ENCODE data around the gene KANK3.
A peak's percentile ranks its signal among the peaks of the same experiment; 100 is the strongest.
"Not testable (repeated sequence)": the region's sequence is repeated elsewhere in the genome, so short reads cannot be mapped to it uniquely, and the experiment has no call there.

KANK3 gene

DNA sequence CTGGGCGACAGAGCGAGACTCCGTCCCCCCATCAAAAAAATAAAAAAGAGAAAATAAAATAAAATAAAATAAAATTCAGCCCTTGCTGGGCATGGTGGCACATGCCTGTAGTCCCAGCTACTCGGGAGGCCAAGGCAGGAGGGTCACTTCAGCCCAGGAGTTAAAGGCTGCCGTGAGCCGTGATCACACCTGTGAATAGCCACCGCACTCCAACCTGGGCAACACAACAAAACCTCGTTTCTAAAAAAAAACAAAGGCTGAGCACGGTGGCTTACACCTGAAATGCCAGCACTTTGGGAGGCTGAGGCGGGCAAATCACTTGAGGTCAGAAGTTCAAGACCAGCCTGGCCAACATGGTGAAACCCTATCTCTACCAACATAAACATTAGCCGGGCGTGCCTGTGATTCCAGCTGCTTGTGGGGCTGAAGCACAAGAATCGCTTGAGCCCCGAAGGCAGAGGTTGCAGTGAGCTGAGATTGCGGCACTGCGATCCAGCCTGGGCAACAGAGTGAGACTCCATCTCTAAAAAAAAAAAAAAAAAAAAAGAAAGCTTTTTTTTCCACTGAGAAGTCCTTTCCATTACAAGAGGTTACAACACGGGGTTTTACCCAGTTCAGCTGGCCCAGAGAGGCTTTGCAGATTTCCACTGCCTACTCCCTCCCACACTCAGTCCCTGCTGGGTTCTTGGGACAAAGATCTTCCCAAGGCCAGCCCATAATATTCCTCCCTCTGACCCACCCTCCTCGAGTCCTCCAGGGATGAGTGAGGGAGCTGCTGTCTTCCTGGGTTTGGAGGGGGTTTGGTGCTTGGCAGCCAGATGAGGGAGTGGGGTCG, 27.3 kb upstream of the KANK3 start:
- no peak for DNase-seq (ENCODE audit: low read depth in 2 of 2)

DNA sequence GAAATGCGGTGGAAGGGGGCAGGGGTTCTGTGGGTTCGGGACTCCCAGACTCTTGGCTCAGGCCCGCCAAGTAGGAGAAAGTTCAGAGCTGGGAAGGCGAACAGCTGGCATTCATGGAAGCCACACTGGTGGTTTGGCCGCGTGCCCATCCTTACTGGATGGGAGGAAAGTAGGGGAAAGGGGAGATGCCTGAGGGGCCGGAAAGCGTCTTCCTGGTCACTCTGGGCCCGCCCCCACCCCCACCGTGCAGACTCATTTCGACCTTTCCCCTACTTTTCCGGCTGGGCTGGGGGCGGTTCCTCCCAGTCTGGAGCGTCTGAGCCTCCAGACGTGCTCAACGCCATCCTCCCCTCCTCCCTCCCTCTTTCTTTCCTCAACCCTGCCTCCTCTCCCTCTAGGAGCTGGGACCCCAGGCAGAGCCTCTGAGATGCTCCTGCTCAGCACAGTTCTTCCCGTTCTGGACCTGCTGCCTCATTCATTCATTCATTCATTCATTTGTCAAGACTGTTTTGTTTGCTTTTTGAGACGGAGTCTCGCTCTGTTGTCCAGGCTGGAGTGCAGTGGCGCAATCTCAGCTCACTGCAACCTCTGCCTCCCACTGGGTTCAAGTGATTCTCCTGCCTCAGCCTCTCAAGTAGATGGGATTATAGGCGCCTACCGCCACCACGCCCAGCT, 24.4 kb upstream of the KANK3 start:
- DNase-seq (ENCODE audit: low read depth in 2 of 2), result no peak

DNA sequence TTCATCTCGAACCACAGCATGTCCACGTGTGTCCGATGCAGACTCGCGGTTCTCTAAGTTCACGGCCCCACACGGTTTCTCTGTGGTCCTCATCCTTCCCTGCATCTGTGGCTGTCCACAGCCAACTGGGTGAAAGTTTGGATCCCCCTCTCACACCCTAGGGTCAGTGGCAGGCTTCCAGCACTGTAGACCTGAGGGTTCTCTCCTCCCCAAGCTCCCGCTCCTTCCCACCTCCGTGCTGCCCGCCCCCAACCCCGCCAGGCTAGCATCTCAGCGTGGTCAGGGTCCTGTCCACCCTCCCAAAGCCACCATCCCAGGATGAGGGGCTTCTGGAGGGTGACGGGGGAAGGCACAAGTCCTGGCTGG, 23.9 kb upstream of the KANK3 start:
- DNase-seq (ENCODE audit: low read depth in 2 of 2), result no peak

DNA sequence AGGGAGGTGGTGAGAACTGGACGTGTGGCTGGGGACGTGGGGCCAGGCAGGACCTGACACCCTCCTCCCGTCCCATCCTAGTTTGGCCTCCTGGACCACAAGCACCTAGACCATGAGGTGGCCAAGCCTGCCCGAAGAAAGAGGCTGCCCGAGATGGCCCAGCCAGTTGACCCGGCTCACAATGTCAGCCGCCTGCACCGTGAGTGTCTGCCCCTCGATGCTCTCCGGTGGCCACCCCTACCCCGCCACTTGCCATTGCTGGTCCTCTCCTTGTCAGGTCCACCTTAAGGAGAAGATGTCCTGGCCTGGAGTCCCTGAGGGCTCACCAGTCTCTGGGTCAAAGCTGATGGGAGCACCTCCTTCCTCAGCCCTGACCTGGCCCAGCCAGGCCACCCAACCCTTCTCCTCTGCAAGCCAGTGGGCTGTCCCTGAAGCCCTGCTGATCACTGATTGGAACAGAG, 23.1 kb upstream of the KANK3 start:
- no peak for DNase-seq (ENCODE audit: low read depth in 2 of 2)

DNA sequence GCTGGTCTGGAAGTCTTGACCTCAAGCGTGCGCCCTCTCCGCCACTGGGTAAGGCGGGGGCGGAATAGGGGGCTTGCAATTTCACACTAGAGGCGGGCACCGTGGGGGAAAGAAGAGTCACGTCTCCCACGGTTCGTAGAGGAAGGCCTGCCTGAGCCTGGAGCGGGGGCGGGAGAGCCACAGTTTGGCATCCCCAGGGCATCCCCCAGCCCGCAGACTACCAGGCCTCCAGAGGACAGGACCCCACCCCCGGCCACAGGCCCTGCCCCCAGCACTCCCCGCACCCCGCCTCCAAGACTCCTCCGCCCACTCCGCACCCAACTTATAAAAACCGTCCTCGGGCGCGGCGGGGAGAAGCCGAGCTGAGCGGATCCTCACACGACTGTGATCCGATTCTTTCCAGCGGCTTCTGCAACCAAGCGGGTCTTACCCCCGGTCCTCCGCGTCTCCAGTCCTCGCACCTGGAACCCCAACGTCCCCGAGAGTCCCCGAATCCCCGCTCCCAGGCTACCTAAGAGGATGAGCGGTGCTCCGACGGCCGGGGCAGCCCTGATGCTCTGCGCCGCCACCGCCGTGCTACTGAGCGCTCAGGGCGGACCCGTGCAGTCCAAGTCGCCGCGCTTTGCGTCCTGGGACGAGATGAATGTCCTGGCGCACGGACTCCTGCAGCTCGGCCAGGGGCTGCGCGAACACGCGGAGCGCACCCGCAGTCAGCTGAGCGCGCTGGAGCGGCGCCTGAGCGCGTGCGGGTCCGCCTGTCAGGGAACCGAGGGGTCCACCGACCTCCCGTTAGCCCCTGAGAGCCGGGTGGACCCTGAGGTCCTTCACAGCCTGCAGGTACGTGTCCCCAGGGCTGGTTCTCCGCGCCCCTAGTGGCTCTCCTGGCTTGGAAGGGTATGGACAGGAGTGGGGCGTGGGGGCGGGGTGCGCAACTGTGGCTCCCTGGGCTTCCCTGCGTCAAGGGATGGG, 21.0 kb upstream of the KANK3 start, which contains the start of gene ANGPTL4:
Gene ANGPTL4 (plus strand): TSS at position 353 of the 969 bp plus-strand sequence. CDS start 167 bp downstream, at position 520.
- peak; percentile 50 to 57 for DNase-seq (ENCODE audit: low read depth in 2 of 2)

DNA sequence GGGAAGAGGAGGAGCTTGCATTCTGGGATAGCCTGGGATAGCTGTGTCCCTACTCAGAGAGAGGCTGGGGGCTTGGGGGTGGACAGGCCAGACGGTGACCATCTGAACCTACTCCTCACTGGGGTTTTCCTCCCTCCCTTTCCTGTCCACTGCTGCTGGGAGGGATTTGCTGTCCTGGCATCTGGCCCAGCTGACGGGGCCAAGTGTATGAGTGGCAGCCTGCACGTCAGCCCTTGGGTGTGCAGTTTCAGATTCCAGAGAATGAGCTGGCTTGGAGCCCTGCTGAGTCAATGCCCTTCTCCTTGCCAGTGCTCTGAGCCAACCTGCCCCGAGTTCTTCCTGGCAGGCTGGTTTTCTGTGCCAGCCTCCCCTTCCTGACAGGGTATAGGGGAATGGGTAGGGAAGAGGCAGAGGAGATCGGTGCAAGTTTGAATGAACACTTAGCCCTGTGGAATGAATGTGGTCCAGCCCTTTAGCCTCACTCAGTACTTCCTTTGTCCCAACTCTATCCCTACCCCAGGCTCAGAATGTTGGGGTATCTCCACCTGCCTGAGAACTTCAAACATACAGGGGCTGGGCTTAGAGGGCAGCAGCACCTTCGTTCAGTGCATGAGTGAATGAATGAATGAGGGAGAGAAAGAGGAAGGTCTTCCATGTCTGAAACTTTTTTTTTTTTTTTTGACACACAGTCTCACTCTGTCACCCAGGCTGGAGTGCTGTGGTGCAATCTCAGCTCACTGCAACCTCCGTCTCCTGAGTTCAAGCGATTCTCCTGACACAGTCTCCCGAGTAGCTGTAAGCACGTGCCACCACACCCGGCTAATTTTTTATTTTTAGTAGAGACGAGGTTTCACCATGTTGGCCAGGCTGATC, 19.1 kb upstream of the KANK3 start:
- no peak for DNase-seq (ENCODE audit: low read depth in 2 of 2)

- no peak for DNase-seq (ENCODE audit: low read depth in 2 of 2)
Observed at GRCh38 chr19:8360196-8360595, 17.1 kb upstream of the KANK3 start.

DNA sequence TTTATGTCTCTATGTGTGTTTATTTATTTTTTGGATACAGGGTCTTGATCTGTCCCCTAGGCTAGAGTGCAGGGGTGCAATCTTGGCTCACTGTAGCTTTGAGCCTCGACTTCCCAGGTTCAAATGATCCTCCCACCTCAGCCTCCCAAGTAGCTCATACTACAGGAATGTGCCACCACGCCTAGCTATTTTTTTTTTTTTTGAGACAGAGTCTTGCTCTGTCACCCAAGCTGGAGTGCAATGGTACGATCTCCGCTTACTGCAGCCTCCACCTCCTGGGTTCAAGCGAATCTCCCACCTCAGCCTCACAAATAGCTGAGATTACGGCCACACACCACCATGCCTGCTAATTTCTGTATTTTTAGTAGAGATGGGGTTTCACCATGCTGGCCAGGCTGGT, 15.9 kb upstream of the KANK3 start:
- no peak for DNase-seq (ENCODE audit: low read depth in 2 of 2)

GRCh38 chr19:8357007-8357521, 14.0 kb upstream of the KANK3 start:
- no peak for DNase-seq (ENCODE audit: low read depth in 2 of 2)

DNA sequence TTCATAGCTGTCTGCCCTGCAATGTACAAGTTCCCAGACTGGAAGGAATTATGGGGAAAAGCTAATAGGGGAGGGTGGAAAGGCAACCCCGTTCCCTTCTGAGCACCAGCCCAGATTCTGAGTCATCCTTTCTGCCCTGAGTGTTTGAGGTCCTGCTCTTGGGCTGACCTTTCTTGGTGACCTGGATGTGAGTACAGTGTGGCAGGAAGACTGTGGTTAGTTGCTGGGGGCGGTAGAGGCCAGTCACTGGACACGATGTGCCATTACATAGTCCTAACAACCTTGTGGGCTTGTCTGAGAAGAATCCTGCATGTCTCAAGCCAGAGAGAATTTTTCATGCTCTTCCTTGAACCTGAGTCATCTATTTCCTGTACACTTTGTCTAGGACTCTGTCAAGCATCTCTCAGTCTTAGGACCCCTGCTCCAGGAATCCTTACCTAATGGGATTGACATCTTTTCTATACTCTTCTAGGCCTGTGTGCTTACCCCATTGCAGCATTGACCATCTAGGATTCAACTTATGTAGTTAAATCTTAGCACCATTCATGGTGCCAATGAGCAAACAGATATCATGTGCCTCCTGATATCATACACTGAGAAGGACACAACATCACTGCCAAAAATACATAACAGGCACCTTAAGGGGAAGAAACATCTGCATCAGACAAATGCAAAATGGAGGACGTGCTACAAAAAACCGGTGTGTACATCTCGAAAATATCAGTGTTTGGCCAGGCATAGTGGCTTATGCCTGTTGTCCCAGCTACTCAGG, 12.8 kb upstream of the KANK3 start:
- no peak for DNase-seq (ENCODE audit: low read depth in 2 of 2)

DNA sequence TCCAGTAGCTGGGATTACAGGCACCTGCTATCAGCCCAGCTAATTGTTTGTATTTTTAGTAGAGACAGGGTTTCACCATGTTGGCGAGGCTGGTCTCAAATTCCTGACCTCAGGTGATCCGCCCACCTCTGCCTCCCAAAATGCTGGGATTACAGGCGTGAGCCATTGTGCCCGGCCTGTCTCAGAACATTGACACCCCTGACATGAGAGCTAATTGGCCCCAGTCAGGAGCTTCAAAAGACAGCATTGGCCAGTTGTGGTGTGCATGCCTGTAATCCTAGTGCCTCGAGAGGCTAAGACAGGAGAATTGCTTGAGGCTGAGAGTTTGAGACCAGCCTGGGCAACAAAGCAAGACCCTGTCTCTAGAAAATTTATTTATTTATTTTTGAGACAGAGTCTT, 9.8 kb upstream of the KANK3 start:
- not testable (repeated sequence) for DNase-seq (ENCODE audit: low read depth in 2 of 2)

GRCh38 chr19:8352134-8352827, 9.2 kb upstream of the KANK3 start:
- DNase-seq (ENCODE audit: low read depth in 2 of 2), result no peak

DNA sequence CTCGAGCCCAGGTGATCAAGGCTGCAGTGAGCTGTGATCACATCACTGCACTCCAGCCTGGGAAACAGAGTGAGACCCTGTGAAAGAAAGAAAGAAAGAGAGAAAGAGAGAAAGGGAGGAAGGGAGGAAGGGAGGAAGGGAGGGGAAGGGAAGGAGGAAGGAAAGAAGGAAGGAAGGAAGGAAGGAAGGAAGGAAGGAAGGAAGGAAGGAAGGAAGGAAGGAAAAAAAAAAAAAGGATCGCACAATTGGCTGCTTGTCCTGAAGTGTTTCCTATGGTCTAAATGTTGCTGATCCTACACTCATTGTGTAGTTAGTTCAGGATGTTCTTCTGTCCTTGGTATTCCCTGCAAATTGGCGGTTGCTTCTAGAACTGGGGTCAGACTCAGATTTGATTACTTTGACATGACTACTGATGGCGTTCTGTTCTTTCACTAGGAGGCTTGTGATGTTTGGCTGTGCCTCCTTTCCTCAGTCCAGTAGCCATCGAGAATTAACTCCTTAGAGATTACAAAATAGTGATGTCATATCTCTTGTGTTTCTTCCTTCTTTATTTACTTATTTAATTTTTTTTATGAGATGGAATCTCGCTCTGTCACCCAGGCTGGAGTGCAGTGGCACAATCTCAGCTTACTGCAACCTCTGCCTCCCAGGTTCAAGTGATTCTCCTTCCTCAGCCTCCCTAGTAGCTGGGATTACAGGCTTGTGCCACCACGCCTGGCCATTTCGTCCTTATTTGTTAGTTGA, 6.7 kb upstream of the KANK3 start:
- DNase-seq (ENCODE audit: low read depth in 2 of 2), result not testable (repeated sequence)

GRCh38 chr19:8343483-8343844, 402 bp upstream of the KANK3 start:
- no peak for DNase-seq (ENCODE audit: low read depth in 2 of 2)

DNA sequence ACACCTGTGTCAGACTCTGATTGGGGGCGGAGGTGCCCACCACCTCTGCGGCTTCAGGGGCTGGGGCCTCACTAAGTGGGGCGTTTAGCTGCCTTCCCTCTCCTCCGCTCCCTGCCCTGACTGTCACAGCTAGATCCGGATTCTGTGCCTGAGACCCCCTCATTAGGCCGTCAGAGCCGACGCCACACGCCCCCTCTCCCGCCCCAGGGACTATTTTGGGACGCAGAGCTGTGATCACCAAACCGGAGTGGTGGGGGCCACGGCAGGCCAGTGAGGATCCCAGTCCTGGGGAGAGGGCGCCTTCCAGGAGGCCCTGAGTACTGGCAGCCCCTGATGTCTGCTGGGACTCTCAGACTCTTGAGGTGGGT, 762 bp downstream of the KANK3 start:
- DNase-seq (ENCODE audit: low read depth in 2 of 2), result no peak

- not testable (repeated sequence) for DNase-seq (ENCODE audit: low read depth in 2 of 2)
Observed at GRCh38 chr19:8341504-8341903, 1.6 kb downstream of the KANK3 start.

GRCh38 chr19:8340341-8341096, 2.5 kb downstream of the KANK3 start:
- DNase-seq (ENCODE audit: low read depth in 2 of 2), result no peak

DNA sequence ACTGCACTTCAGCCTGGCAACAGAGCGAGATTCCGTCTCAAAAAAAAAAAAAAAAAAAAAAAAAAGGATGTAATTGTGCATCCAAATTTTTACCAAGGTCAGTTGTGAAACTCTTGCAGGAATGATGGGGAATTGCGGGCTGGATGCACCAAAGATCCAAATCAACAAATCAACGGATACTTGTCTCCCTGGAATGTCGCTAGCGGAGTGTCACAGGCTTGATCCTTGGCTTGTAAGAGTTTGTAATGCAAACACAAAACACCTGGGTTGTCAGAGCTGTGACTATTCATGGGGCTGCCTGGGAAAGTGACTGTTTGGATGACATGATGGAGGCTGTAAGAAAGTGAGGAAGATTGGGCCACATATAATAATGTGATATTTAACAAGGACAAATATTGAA, 4.2 kb downstream of the KANK3 start:
- no peak for DNase-seq (ENCODE audit: low read depth in 2 of 2)
